SK-N-SH treated with all-trans-retinoic acid at 6 μM for 48 hours (cell line): ENCODE measurements around the gene CAMKMT.

ENCODE experiments used
- BACH2 ChIP-seq: fragments of 250-450 bp; sonication (Bioruptor Pico); IDR thresholded peaks from 2 replicates; pipeline ENCODE4 v1.9.0; 2021; ENCODE audit warnings: mild to moderate bottlenecking, borderline replicate concordance
- GLIS3 ChIP-seq: fragments of 250-450 bp; sonication (Bioruptor Pico); IDR thresholded peaks from 2 replicates; pipeline ENCODE4 v1.5.0; 2020; ENCODE audit warnings: mild to moderate bottlenecking, moderate library complexity
- ISL1 ChIP-seq: fragments of 250-450 bp; sonication (Bioruptor Pico); IDR thresholded peaks from 2 replicates; pipeline ENCODE4 v2.1.2; 2022; ENCODE audit warnings: mild to moderate bottlenecking, moderate library complexity
- PATZ1 ChIP-seq: fragments of 250-450 bp; sonication (Bioruptor Pico); IDR thresholded peaks from 2 replicates; pipeline ENCODE4 v1.8.0; 2020; ENCODE audit warnings: mild to moderate bottlenecking, moderate library complexity, borderline replicate concordance
- PPARA ChIP-seq: fragments of 250-450 bp; sonication (Bioruptor Pico); IDR thresholded peaks from 2 replicates; pipeline ENCODE4 v1.5.0; 2020; ENCODE audit warnings: mild to moderate bottlenecking, borderline replicate concordance
- SNAI2 ChIP-seq: fragments of 250-450 bp; sonication (Bioruptor Pico); IDR thresholded peaks from 2 replicates; pipeline ENCODE4 v1.5.0; 2020; ENCODE audit warnings: mild to moderate bottlenecking, moderate library complexity
- TCF4 ChIP-seq: fragments of 250-450 bp; sonication (Bioruptor Pico); IDR thresholded peaks from 2 replicates; pipeline ENCODE4 v1.8.0; 2021; ENCODE audit warnings: mild to moderate bottlenecking, moderate library complexity, borderline replicate concordance
- ZC3H10 ChIP-seq: fragments of 250-450 bp; sonication (Bioruptor Pico); IDR thresholded peaks from 2 replicates; pipeline ENCODE4 v1.5.1; 2021; ENCODE audit warnings: mild to moderate bottlenecking, moderate library complexity
- ZFP3 ChIP-seq: fragments of 250-450 bp; sonication (Bioruptor Pico); IDR thresholded peaks from 2 replicates; pipeline ENCODE4 v1.5.0; 2020; ENCODE audit warnings: mild to moderate bottlenecking, moderate library complexity
- ZNF565 ChIP-seq: fragments of 450-650 bp; formaldehyde crosslinking; conservative IDR thresholded peaks from 2 replicates; pipeline ENCODE4 v1.5.0; 2020; ENCODE audit warnings: low read depth, mild to moderate bottlenecking, moderate library complexity
- ZNF8 ChIP-seq: fragments of 450-650 bp; formaldehyde crosslinking; IDR thresholded peaks from 2 replicates; pipeline ENCODE4 v1.5.0; 2020; ENCODE audit warnings: mild to moderate bottlenecking, moderate library complexity
- TF ChIP-seq, protein P1 (sequence below): fragments of 250-450 bp; sonication (Bioruptor Pico); IDR thresholded peaks from 2 replicates; pipeline ENCODE4 v1.5.1; 2020; ENCODE audit warnings: low read depth, mild to moderate bottlenecking, moderate library complexity
- TF ChIP-seq, protein P2 (sequence below): fragments of 250-450 bp; sonication (Bioruptor Pico); IDR thresholded peaks from 2 replicates; pipeline ENCODE4 v1.8.0; 2021; ENCODE audit warnings: low read depth, mild to moderate bottlenecking, moderate library complexity, borderline replicate concordance
- TF ChIP-seq, protein P3 (sequence below): fragments of 250-450 bp; sonication (Bioruptor Pico); IDR thresholded peaks from 2 replicates; pipeline ENCODE4 v1.5.0; 2020; ENCODE audit warnings: mild to moderate bottlenecking, moderate library complexity

GRCh38 chr2:44448860-44449527 is 87.2 kb downstream of the CAMKMT start:
- TF ChIP-seq ZNF565 (CRISPR knock-in tag) (no peak), PPARA (CRISPR knock-in tag) (no peak), ZC3H10 (CRISPR knock-in tag) (no peak), BACH2 (CRISPR knock-in tag) (no peak), ZNF8 (no peak), PATZ1 (CRISPR knock-in tag) (no peak), SNAI2 (no peak), ZFP3 (CRISPR knock-in tag) (no peak), ISL1 (CRISPR knock-in tag) (no peak), GLIS3 (no peak), TCF4 (CRISPR knock-in tag) (no peak)
- TF ChIP-seq, protein P1, sequence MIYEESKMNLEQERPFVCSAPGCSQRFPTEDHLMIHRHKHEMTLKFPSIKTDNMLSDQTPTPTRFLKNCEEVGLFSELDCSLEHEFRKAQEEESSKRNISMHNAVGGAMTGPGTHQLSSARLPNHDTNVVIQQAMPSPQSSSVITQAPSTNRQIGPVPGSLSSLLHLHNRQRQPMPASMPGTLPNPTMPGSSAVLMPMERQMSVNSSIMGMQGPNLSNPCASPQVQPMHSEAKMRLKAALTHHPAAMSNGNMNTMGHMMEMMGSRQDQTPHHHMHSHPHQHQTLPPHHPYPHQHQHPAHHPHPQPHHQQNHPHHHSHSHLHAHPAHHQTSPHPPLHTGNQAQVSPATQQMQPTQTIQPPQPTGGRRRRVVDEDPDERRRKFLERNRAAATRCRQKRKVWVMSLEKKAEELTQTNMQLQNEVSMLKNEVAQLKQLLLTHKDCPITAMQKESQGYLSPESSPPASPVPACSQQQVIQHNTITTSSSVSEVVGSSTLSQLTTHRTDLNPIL (CRISPR knock-in tag): no peak
- TF ChIP-seq, protein P2, sequence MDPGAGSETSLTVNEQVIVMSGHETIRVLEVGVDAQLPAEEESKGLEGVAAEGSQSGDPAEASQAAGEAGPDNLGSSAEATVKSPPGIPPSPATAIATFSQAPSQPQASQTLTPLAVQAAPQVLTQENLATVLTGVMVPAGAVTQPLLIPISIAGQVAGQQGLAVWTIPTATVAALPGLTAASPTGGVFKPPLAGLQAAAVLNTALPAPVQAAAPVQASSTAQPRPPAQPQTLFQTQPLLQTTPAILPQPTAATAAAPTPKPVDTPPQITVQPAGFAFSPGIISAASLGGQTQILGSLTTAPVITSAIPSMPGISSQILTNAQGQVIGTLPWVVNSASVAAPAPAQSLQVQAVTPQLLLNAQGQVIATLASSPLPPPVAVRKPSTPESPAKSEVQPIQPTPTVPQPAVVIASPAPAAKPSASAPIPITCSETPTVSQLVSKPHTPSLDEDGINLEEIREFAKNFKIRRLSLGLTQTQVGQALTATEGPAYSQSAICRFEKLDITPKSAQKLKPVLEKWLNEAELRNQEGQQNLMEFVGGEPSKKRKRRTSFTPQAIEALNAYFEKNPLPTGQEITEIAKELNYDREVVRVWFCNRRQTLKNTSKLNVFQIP: no peak
- TF ChIP-seq, protein P3, sequence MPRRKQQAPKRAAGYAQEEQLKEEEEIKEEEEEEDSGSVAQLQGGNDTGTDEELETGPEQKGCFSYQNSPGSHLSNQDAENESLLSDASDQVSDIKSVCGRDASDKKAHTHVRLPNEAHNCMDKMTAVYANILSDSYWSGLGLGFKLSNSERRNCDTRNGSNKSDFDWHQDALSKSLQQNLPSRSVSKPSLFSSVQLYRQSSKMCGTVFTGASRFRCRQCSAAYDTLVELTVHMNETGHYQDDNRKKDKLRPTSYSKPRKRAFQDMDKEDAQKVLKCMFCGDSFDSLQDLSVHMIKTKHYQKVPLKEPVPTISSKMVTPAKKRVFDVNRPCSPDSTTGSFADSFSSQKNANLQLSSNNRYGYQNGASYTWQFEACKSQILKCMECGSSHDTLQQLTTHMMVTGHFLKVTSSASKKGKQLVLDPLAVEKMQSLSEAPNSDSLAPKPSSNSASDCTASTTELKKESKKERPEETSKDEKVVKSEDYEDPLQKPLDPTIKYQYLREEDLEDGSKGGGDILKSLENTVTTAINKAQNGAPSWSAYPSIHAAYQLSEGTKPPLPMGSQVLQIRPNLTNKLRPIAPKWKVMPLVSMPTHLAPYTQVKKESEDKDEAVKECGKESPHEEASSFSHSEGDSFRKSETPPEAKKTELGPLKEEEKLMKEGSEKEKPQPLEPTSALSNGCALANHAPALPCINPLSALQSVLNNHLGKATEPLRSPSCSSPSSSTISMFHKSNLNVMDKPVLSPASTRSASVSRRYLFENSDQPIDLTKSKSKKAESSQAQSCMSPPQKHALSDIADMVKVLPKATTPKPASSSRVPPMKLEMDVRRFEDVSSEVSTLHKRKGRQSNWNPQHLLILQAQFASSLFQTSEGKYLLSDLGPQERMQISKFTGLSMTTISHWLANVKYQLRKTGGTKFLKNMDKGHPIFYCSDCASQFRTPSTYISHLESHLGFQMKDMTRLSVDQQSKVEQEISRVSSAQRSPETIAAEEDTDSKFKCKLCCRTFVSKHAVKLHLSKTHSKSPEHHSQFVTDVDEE (CRISPR knock-in tag): no peak
